HCT116 (cell line): Measurements from ENCODE around the gene FAM181B. TPM values are rescaled to one million over a fixed set of nuclear protein-coding genes. Genes with fewer than 3 reads are reported as not detected.

ENCODE experiments used
- ATAC-seq: fragments of 200-7000 bp; cut with Tn5 transposase; 2 replicates; pipeline ENCODE4 v1.9.1; 2020; ENCODE audit warnings: mild to moderate bottlenecking, moderate library complexity
- BruUV-seq: library from RNA; stranded (reverse); fragments of 400-500 nt; replicated peaks from 2 replicates; lab custom pipeline; 2021; lab: Mats Ljungman, UMichigan
- CTCF ChIA-PET: fragments of 300-600 bp; sonication (Branson Sonifier 250); formaldehyde crosslinking; loops from one replicate; lab custom pipeline; 2021; ENCODE audit warnings: antibody characterized with exemption; lab: Charles Lee
- POLR2A ChIA-PET: fragments of 300-600, 350-600 bp; sonication (Branson Sonifier 250); formaldehyde crosslinking; loops from one replicate; lab custom pipeline; 2021; ENCODE audit warnings: antibody characterized with exemption; lab: Charles Lee
- RAD21 ChIA-PET, 2 experiments: fragments of 300-600 bp; sonication (Branson Sonifier 250); formaldehyde crosslinking; loops; one replicate each; lab custom pipeline; 2023; ENCODE audit warnings: low total read pairs in 2 of 2; ENCODE audit not compliant: uncharacterized antibody in 2 of 2, unreplicated experiment in 2 of 2, low non-redundant PET in 1 of 2; lab: Charles Lee
- DNase-seq: peaks from one replicate; pipeline ENCODE4 v3.0.0-alpha.2; 2010; ENCODE audit warnings: low read depth, low spot score
- H2AFZ ChIP-seq: fragments of 200-600 bp; shearing (Covaris generic), sonication (generic); 2 replicates; pipeline ENCODE4 v1.6.1; 2017; ENCODE audit warnings: low read depth, mixed run types, mixed read lengths, antibody characterized with exemption, low read length; ENCODE audit not compliant: poor library complexity, severe bottlenecking
- H3K27ac ChIP-seq: 2 replicates; pipeline ENCODE4 v1.5.1; 2012; ENCODE audit warnings: low read depth, low read length
- H3K27me3 ChIP-seq: fragments of 200-600 bp; sonication (generic); 2 replicates; pipeline ENCODE4 v1.6.1; 2016; ENCODE audit warnings: mixed run types, low read length, mixed read lengths; ENCODE audit not compliant: insufficient read depth
- H3K36me3 ChIP-seq, 2 experiments: fragments of 200-500 bp in 1 of 2; fragments of 200-600 bp in 1 of 2; sonication (Bioruptor generic) in 1 of 2; sonication (generic) in 1 of 2; 2 replicates each; pipeline versions ENCODE4 v1.5.1 to v1.6.1; 2014 to 2016; ENCODE audit warnings: low read length in 2 of 2, inconsistent platforms in 1 of 2, mixed read lengths in 1 of 2, mixed run types in 1 of 2; ENCODE audit not compliant: insufficient read depth in 2 of 2, control insufficient read depth in 1 of 2
- H3K4me1 ChIP-seq, 2 experiments: fragments of 200-600 bp in 1 of 2; sonication (generic) in 1 of 2; 2 replicates each; pipeline versions ENCODE4 v1.5.1 to v1.6.1; 2012 to 2017; ENCODE audit warnings: low read length in 2 of 2, inconsistent platforms in 1 of 2, mild to moderate bottlenecking in 1 of 2, mixed read lengths in 1 of 2, mixed run types in 1 of 2, moderate library complexity in 1 of 2; ENCODE audit not compliant: insufficient read depth in 2 of 2, control insufficient read depth in 1 of 2
- H3K4me2 ChIP-seq: fragments of 200-600 bp; sonication (generic); 2 replicates; pipeline ENCODE4 v1.6.1; 2017; ENCODE audit warnings: mixed run types, low read length, mixed read lengths
- H3K4me3 ChIP-seq, 2 experiments: fragments of 200-600 bp in 1 of 2; sonication (generic) in 1 of 2; replicated peaks in 1 of 2; 2 replicates each; pipeline ENCODE4 v1.5.1; 2011 to 2016; ENCODE audit warnings: low read length in 2 of 2, control low read depth in 1 of 2, low read depth in 1 of 2, mild to moderate bottlenecking in 1 of 2, mixed read lengths in 1 of 2, mixed run types in 1 of 2
- H3K79me2 ChIP-seq: fragments of 200-600 bp; sonication (generic); 2 replicates; pipeline ENCODE4 v1.6.1; 2017; ENCODE audit warnings: mild to moderate bottlenecking, mixed run types, low read length, moderate library complexity, mixed read lengths; ENCODE audit not compliant: insufficient read depth
- H3K9ac ChIP-seq: fragments of 200-600 bp; sonication (generic); 2 replicates; pipeline ENCODE4 v1.6.1; 2016; ENCODE audit warnings: low read length, mixed read lengths
- H3K9me2 ChIP-seq: fragments of 200-600 bp; sonication (generic), shearing (Covaris generic); 2 replicates; pipeline ENCODE4 v1.6.1; 2017; ENCODE audit warnings: mixed run types, mild to moderate bottlenecking, moderate library complexity; ENCODE audit not compliant: insufficient read depth
- H3K9me3 ChIP-seq, 2 experiments: fragments of 200-500 bp in 1 of 2; fragments of 200-600 bp in 1 of 2; sonication (Bioruptor generic) in 1 of 2; sonication (generic) in 1 of 2; 2 replicates each; pipeline ENCODE4 v1.6.1; 2014 to 2017; ENCODE audit warnings: low read length in 2 of 2, mixed read lengths in 2 of 2, inconsistent platforms in 1 of 2, low read depth in 1 of 2, mild to moderate bottlenecking in 1 of 2, mixed run types in 1 of 2, moderate library complexity in 1 of 2; ENCODE audit not compliant: control insufficient read depth in 1 of 2, insufficient read depth in 1 of 2
- H4K20me1 ChIP-seq: fragments of 200-600 bp; sonication (generic), shearing (Covaris generic); 2 replicates; pipeline ENCODE4 v1.6.1; 2017; ENCODE audit warnings: mixed run types, mild to moderate bottlenecking, moderate library complexity; ENCODE audit not compliant: insufficient read depth
- RAD21 ChIP-seq: IDR thresholded peaks from 2 replicates; pipeline ENCODE4 v1.6.1; 2012; ENCODE audit warnings: low read depth, mild to moderate bottlenecking
- REST ChIP-seq: IDR thresholded peaks from 2 replicates; pipeline ENCODE4 v1.6.1; 2012; ENCODE audit warnings: low read depth
- SP1 ChIP-seq: IDR thresholded peaks from 2 replicates; pipeline ENCODE4 v1.6.1; 2012; ENCODE audit warnings: low read depth
- ZBTB33 ChIP-seq: IDR thresholded peaks from 2 replicates; pipeline ENCODE4 v1.6.1; 2011; ENCODE audit warnings: mild to moderate bottlenecking, low read length, moderate library complexity; ENCODE audit not compliant: insufficient replicate concordance; ENCODE audit errors: extremely low read depth
- intact Hi-C: fragments of 100-400 bp; cut with micrococcal nuclease; formaldehyde crosslinking; loops from 2 replicates; pipeline ENCODE4 v1.10.0; 2022
- total RNA-seq: library from RNA; stranded (reverse); gene quantifications from one replicate; pipeline ENCODE4 v1.2.1, GENCODE V29; 2021; ENCODE audit not compliant: unreplicated experiment

FAM181B gene
- total RNA-seq, 1 experiment from 2014 or later: not detected

GRCh38 chr11:82767123-82767522 is 33.5 kb upstream of the FAM181B start (continued):
- TF ChIP-seq ZBTB33: no peak
- TF ChIP-seq, all 23 proteins: peak for 0

- CTCF ChIA-PET: no interaction called here
- TF ChIP-seq RAD21: no peak
- no peak for TF ChIP-seq REST
- TF ChIP-seq SP1: no peak
- ATAC-seq (no peak), DNase-seq (no peak)
- Histone ChIP-seq H3K9me2 (no peaks in the 10 kb centered on the region), H3K27ac (no peak overlapping the region), H3K4me3 (no peak overlapping the region), H3K4me2 (no peak overlapping the region), H4K20me1 (no peaks in the 10 kb centered on the region), H3K27me3 (peaks cover 7% of the 10 kb centered on the region), H3K9me3 (no peaks in the 10 kb centered on the region), H3K9ac (no peak overlapping the region), H3K36me3 (no peaks in the 10 kb centered on the region), H3K4me1 (no peaks in the 10 kb centered on the region), H3K79me2 (no peaks in the 10 kb centered on the region), H2AFZ (no peak overlapping the region)
- intact Hi-C loops: no loop called here
- POLR2A ChIA-PET: no interaction called here
- BruUV-seq: no TSS peak
- RAD21 ChIA-PET: no interaction called here
These were observed 31.9 kb upstream of the FAM181B start for GRCh38 chr11:82765466-82766034.
